Lower leg skin (tissue), 3 donors: ENCODE data around the gene SHROOM3.
"Not testable (repeated sequence)": the region's sequence is repeated elsewhere in the genome, so short reads cannot be mapped to it uniquely, and the experiment has no call there.

ENCODE experiments used
- POLR2A ChIP-seq, 2 donors: fragments of 450-650 bp; IDR thresholded peaks; one replicate each; pipeline ENCODE4 v1.6.1; 2016 to 2017; ENCODE audit warnings: antibody characterized with exemption in 2 of 2, mild to moderate bottlenecking in 1 of 2, moderate library complexity in 1 of 2
- TF ChIP-seq, protein P1 (sequence below), 3 donors: fragments of 450-650 bp; IDR thresholded peaks; one replicate each; pipeline ENCODE4 v1.5.1; 2016; ENCODE audit warnings: antibody characterized with exemption in 3 of 3, mild to moderate bottlenecking in 3 of 3, moderate library complexity in 2 of 3

DNA sequence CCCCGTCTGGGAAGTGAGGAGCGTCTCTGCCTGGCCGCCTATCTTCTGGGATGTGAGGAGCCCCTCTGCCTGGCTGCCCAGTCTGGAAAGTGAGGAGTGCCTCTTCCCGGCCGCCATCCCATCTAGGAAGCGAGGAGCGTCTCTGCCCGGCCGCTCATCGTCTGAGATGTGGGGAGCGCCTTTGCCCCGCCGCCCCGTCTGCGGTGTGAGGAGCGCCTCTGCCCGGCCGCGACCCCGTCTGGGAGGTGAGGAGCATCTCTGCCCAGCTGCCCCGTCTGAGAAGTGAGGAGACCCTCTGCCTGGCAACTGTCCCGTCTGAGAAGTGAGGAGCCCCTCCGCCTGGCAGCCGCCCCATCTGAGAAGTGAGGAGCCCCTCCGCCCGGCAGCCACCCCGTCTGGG is 11.9 kb upstream of the SHROOM3 start:
- not testable (repeated sequence) for TF ChIP-seq POLR2A (IDR thresholded peaks at IDR 0.05)
- TF ChIP-seq, protein P1, sequence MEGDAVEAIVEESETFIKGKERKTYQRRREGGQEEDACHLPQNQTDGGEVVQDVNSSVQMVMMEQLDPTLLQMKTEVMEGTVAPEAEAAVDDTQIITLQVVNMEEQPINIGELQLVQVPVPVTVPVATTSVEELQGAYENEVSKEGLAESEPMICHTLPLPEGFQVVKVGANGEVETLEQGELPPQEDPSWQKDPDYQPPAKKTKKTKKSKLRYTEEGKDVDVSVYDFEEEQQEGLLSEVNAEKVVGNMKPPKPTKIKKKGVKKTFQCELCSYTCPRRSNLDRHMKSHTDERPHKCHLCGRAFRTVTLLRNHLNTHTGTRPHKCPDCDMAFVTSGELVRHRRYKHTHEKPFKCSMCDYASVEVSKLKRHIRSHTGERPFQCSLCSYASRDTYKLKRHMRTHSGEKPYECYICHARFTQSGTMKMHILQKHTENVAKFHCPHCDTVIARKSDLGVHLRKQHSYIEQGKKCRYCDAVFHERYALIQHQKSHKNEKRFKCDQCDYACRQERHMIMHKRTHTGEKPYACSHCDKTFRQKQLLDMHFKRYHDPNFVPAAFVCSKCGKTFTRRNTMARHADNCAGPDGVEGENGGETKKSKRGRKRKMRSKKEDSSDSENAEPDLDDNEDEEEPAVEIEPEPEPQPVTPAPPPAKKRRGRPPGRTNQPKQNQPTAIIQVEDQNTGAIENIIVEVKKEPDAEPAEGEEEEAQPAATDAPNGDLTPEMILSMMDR (IDR thresholded peaks at IDR 0.05): not testable (repeated sequence)
